ENCODE data around the gene ROPN1L.

ROPN1L gene

GRCh38 chr5:10499066-10499465, 57.4 kb downstream of the ROPN1L start:
- no peak overlapping the region for H3K4me3 ChIP-seq (ENCODE audit: low read depth, low read length)
- no peak for TF ChIP-seq CTCF (IDR thresholded peaks at IDR 0.05; ENCODE audit: control insufficient read depth, extremely low read depth, insufficient read depth)
- no peak for DNase-seq (ENCODE audit: low read depth)

GRCh38 chr5:10499776-10500175, 58.1 kb downstream of the ROPN1L start:
- no peak for TF ChIP-seq CTCF (IDR thresholded peaks at IDR 0.05; ENCODE audit: control insufficient read depth, extremely low read depth, insufficient read depth)
- no peak overlapping the region for H3K4me3 ChIP-seq (ENCODE audit: low read depth, low read length)
- DNase-seq (ENCODE audit: low read depth): no peak

DNA sequence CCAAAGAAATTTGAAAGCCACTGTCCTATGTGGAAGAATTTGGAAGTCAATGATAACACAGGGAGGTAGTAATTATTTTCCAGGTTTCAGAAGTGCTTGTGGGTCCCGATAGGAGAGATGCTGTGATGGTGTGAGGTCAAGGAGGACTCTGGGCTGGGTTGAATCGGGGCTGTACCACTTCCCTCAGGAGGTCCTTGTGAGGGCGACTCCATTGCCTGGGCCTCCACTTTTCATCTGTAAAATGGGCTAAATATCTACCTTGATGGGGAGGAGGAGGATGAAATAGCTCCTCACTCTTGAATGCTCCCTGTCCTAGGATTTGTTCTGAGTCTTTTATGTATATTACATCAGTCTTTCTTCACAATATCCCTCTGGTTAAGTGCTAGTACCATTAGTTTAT, 59.0 kb downstream of the ROPN1L start:
- no peak overlapping the region for H3K4me3 ChIP-seq (ENCODE audit: low read depth, low read length)
- no peak for TF ChIP-seq CTCF (IDR thresholded peaks at IDR 0.05; ENCODE audit: control insufficient read depth, extremely low read depth, insufficient read depth)
- no peak for DNase-seq (ENCODE audit: low read depth)

DNA sequence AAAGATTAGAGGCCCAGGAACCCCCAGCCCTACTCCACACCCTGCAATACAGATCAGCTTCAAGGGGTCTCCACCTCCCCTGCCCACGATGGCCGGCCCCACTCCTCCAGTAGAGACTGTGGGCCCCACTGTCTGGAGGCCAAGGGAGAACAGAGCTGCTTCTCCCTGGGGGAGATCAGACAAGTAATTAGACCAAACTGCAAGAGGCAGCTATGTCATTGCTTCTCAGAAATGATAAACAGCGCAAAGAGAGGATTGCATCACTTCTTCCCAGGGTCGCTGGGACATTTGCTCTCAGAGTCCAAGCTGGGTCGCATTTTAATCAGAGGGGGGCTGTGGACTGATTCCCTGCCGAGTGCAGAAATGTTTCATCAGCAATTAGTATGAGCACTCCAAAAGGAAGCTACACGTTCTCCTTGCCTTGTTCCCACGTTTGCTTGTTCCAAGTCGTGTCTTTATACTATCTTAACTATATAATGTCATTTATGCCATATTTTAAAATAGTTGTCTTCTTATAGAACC, 59.9 kb downstream of the ROPN1L start:
- no peak overlapping the region for H3K4me3 ChIP-seq (ENCODE audit: low read depth, low read length)
- no peak for TF ChIP-seq CTCF (IDR thresholded peaks at IDR 0.05; ENCODE audit: control insufficient read depth, extremely low read depth, insufficient read depth)
- DNase-seq (ENCODE audit: low read depth): no peak

- TF ChIP-seq CTCF (IDR thresholded peaks at IDR 0.05; ENCODE audit: control insufficient read depth, extremely low read depth, insufficient read depth): no peak
- DNase-seq (ENCODE audit: low read depth): no peak
- H3K4me3 ChIP-seq (ENCODE audit: low read depth, low read length): no peak overlapping the region
Observed at GRCh38 chr5:10502130-10502529, 60.5 kb downstream of the ROPN1L start.

- TF ChIP-seq CTCF (IDR thresholded peaks at IDR 0.05; ENCODE audit: control insufficient read depth, extremely low read depth, insufficient read depth): no peak
- no peak overlapping the region for H3K4me3 ChIP-seq (ENCODE audit: low read depth, low read length)
Observed at GRCh38 chr5:10502578-10502977, 60.9 kb downstream of the ROPN1L start.

GRCh38 chr5:10503321-10503720, 61.6 kb downstream of the ROPN1L start:
- no peak for TF ChIP-seq CTCF (IDR thresholded peaks at IDR 0.05; ENCODE audit: control insufficient read depth, extremely low read depth, insufficient read depth)
- no peak for DNase-seq (ENCODE audit: low read depth)
- H3K4me3 ChIP-seq (ENCODE audit: low read depth, low read length): no peak overlapping the region

More at GRCh38 chr5:10502578-10502977, 60.9 kb downstream of the ROPN1L start:
- DNase-seq (ENCODE audit: low read depth): no peak
